Activated T-cell treated with anti-CD3 and anti-CD28 coated beads for 1 hour (primary cell): Measurements from ENCODE around the gene PCYT1A.

Experiments used
- DNase-seq: peaks from one replicate; pipeline ENCODE4 v3.0.0-alpha.2; 2020; ENCODE audit warnings: low read depth

The PCYT1A gene

DNA sequence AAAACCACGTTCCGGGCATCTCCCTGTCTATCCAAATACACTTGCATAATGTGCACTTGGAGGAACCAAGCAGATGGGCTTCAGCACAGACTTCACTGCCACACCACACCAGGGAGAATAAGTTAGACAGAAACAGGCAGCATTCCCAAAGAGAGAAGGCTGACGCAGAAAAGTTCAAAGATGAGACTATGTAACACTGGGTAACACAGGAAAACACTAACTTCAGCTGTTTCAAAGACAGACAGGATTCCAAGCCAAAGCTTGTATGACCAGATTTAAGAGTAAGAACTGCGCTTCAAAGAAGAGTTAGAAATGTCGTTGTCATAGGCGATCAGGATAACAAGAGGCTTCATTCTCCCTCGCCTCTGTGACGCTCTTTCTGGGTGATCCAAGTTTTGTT is 51.3 kb downstream of the PCYT1A start:
- no peak for DNase-seq

DNA sequence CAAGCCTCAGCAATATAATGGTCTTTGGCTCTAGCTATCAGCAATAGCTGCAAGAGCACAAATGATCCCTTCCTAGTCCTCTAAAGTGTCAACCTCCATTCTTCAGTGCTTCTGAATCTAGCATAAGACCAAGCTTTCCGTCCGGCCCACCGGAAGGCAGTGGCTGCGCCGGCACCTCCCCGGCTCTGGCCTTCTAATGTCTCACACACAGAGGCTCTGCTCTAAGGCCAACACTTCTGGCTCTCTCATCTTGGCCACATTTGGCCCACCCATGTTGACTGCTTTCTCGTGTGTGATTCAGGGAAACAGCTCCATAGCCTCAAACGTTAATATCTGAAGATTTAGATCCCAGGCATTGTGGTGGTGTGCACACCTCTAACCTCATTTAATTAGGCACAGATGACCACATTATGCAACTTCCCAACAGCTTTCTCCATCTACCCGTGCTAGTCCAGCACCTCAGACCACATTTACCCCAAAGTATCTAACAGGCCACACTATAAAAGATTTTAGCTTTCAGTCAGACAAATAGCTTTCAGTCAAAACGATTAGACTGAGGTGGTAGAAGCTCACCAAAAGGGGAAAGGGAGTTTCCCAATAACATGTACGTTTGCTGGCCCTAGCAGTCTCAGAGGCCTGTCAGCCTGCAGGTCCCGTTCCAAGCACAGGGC is 51.9 kb downstream of the PCYT1A start:
- no peak for DNase-seq

DNA sequence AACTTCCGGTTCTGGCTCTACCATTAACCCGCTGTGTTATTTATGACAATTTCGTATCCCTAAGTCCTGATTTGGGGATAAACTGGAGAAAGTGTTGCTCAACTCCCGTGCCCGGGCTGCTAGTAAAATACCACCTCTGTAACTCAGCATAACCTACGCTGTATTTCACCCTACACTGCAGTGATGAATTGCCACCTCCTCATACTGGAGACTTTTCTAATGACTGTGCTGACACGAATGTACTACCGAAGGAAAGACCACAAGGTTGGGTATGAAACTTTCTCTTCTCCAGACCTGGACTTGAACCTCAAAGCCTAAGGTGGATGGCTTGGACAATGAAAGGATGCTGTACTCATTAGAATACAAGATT is 54.7 kb downstream of the PCYT1A start:
- DNase-seq = no peak

DNA sequence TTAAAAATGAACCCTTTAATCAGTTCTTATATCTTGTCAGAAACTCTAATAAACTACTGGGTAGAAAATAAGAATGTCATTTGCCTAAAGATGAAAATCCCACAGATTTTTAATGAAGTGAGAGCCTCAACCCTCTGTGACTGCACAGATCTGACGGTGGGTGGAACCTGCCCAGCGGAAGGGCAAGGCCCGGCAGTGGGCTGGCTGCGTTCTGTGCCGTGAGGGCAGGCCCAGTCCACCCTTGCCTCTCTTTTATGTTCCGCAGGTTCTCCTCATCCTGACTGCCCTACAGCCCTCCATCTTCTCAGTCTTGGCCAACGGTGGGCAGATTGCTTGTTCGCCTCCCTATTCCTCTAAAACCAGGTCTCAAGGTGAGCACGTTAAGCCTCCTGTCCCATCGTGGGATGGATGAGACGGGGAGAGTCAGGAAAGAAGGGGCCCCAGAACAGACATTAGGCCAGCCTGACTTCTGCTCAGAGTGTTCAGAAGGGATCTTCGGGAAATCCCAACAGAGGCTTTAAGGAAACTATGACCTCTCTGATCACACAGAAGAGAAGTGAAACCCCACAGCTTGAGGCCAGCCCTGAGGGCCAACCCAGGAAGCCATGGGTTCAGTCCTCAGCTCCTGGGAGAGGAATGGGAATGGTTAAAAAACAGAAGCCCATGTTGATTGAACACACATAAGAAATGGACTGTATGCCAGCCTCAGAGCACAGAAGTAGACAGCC is 55.2 kb downstream of the PCYT1A start:
- DNase-seq = no peak

DNA sequence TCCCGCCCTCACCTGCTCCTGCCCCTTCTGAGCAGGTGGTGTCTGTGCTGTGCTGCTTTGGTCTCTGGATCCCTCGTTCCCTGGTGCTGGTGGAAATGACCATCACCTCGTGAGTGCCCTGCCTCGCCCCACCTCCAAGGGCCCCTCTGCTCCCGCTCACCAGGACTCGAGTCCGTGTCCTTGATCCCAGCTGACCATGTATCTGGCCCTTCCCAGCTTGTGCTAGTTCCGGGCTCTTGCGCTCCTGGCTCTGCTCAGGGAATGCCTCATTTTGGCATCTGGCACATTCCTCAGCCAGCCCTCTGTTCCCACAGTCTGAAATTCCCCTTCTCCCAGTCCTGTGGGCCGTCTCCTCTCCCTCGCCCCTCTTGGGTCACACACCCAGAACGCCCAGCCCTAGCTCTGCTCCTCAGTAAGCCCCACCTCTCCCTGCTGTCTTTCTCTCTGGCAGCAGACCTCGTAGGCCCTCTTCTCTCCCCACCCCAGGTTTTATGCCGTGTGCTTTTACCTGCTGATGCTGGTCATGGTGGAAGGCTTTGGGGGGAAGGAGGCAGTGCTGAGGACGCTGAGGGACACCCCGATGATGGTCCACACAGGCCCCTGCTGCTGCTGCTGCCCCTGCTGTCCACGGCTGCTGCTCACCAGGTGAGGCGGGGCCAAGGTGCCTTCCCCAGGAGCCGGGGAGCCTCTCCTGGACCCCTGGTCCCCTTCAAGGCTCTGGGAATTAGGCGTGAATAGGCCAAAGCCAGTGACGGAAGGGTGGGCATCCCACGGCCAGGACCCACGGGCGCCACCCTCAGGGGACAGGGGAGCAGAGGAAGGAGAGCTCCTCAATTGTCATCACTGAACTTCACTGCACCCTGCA is 59.7 kb downstream of the PCYT1A start:
- DNase-seq = no peak

DNA sequence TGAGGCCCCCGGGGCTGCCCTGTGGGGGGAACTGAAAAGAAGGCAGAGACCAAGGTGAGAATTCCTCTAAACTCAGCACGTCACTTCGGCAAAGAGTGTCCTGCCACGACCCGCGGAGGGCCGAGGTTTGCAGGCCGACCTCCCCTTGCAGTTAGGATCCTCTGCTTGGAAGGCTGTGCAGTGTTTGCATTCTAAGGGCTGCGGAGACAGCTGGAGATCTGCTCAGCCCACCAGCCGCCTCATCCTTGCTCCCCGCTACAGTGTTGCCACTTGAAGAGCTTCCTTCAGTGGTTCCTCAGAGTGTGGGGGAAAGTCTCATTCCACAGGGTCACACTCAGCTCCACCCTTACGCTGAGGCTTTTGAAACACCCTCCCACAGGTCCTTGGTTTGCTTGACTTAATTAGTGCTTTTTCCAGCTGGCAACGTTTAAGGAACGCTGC is 60.4 kb downstream of the PCYT1A start:
- DNase-seq = no peak

DNA sequence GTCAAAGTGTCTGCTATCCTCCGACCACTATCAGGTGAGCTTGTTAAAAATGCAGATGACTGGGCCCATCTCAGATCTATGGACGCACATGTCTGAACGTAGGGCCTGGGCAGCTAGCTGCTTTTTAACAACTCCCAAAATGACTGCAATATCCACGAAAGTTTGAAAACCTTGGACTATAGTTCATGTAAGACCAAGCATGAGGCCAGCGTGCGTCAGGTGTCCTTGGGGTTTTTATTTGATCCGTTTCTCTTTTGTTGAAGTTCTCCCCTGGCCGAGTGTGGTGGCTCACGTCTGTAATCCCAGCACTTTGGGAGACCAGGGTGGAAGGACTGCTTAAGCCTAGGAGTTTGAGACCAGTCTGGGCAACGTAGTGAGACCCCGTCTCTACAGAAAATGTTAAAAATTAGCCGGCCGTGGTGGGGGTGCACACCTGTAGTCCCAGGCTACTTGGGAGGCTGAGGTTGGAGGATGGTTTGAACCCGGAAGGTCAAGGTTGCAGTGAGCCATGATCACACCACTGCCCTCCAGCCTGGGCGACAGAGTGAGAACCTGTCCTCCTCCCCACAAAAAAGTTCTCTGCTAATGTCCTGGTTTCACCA is 61.7 kb downstream of the PCYT1A start:
- DNase-seq = no peak

DNA sequence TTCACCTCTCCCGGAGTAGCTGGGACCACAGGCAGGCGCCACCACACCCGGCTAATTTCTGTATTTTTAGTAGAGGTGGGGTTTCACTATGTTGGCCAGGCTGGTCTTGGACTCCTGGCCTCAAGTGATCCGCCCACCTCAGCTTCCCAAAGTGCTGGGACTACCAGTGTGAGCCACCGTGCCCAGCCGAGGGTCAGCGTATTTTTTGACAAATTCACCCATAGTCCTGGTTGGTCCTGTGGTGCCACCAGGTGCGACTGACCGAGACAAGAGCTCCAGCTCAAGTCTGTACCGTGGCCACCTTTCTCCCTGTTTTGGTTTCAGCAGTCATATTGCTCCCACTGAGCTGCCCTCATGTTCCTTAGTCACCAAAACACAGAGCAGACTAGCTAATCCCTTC is 62.4 kb downstream of the PCYT1A start:
- no peak for DNase-seq

DNA sequence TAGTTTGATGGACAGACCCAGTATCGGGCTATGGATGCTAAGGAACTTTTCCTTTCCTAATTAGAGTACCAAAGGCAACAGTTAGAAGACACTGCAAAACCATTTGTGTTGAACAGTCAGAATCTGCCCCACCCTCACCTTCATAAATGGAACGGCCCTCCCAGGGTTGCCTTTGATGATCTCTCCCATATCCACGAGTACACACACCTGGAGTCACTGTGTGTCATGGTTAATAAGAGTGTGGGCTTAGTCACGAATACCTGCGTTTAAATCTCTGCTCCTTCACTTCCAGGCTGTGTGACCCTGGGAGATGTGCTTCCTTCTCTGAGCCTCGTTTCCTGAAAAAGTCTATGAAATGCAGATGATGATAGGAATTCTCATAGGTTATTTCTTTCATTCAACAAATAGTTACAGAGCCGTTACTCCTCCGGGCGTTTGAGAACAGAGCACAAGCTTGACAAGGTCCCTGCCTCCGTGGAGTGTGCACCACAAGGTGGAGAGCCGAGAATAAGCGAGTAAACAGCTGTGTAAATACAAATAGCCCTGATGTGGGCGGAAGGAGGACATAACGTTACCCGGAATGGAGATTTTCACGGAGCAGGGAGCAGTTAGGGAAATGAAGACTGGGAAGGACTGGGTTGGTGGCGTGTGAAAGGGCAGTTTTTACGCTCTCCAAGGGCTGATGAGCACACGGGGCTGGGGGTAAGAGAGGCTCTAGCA is 64.5 kb downstream of the PCYT1A start:
- no peak for DNase-seq

DNA sequence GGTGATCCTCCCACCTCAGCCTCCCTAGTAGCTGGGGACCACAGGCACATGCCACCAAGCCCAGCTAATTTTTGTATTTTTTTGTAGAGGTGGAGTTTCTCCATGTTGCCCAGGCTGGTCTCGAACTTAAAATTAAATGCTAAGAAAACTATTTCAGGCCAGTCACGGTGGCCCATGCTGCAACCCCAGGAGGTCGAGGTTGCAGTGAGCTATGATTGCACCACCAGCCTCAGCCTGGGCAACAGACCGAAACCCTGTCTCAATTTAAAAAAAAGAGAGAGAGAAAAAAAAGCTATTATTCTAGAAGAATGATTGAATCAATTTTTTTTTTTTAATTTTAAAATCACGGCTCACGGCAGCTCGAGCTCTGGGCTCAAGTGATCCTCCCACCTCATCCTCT is 66.5 kb downstream of the PCYT1A start:
- DNase-seq = no peak

DNA sequence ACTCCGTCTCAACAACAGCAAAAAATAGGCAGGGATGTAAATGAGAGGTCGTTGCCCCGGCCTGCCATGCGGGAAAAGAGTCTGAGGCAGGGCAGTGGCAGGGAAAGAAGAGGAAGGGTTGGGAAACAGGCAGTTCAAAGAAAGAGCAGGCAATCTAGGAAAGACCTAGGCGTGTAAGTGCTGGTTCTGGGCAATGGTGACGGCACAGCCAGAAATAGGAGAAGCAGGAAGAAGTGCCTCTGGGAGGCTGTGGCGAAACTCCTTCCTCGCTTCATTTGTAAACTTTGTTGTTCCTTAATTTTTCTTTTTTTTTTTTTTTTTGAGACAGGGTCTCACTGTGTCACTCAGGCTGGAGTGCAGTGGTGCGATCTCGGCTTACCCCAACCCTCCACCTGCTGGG is 66.9 kb downstream of the PCYT1A start:
- no peak for DNase-seq

DNA sequence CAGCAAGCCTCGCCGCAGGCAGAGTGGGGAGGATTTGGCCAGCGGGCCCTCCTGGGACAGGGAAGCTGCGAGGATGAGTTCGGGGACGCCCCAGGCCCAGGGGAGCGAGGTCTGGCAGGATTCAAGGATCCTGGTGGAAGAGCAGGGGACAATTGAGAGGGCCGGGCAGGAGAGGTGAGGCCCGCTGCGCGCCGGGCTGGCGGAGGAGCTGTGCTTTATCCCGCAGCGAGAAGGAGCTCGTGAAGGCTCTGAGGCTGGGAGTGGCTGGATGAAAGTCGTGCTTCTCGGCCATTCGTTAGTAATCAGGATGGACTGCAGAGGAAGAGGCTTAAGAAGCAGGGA is 67.6 kb downstream of the PCYT1A start:
- no peak for DNase-seq

DNA sequence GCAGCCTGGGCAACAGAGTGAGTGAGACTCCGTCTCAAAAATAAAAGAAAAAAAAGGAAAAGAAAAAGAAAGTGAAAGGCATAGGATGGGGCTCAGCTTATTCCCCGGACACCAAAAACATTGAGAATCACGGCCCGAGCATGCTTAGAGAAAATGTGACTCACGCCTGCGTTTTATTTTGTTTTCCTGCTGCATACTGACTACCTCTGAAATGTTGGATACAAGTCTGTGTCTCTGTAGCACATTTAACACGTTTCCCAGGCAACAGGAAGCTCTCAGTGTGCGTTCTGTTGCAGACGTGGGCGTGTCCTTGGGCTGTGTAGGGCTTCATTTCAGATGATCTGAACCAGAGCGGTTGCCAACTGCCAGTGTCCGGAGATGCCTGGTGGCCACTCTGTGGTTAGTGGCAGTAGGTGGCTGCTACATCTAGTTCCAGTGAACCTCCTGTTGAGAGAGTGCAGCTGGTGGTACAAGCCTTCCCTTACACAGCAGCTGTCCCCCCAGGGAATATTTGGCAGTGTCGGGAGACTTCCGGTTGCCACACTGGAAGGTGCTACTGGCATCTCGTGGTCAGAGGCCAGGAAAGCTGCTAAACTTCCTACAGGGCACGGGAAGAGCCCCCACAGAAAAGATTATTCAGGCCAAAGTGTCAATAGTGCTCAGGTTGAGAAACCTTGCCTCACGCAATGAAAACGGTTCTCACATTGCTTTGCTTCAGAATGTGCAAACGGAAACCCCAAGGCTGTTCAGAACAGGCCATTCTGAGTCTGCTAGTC is 68.1 kb downstream of the PCYT1A start:
- DNase-seq = peak; percentile 50

DNA sequence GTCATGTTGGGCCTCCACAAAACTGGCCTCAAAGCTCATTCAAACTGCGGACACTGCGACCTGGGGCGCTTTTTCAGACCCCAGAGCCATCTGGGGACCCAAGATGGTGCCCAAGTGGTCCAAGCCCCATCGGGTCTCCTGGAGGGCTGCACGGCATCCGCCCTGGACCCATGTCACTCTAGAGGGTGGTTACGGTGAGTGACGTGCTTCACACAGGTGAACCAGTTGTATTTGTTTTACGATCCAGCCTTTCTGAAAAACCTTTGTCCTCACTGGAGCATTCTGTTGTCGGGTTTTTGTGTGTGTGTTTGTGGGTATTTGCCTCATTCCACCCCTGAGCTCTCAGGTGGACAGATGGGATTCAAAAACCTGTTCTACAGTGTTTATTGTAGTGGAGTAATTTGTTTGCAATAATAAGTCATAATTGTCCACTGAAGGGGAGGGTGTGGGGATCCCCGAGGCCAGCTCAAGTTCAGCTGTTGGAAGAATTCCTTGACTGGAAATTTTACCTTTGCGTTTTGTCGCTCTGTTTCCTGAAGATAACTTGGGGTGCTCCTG is 69.3 kb downstream of the PCYT1A start:
- DNase-seq = no peak

DNA sequence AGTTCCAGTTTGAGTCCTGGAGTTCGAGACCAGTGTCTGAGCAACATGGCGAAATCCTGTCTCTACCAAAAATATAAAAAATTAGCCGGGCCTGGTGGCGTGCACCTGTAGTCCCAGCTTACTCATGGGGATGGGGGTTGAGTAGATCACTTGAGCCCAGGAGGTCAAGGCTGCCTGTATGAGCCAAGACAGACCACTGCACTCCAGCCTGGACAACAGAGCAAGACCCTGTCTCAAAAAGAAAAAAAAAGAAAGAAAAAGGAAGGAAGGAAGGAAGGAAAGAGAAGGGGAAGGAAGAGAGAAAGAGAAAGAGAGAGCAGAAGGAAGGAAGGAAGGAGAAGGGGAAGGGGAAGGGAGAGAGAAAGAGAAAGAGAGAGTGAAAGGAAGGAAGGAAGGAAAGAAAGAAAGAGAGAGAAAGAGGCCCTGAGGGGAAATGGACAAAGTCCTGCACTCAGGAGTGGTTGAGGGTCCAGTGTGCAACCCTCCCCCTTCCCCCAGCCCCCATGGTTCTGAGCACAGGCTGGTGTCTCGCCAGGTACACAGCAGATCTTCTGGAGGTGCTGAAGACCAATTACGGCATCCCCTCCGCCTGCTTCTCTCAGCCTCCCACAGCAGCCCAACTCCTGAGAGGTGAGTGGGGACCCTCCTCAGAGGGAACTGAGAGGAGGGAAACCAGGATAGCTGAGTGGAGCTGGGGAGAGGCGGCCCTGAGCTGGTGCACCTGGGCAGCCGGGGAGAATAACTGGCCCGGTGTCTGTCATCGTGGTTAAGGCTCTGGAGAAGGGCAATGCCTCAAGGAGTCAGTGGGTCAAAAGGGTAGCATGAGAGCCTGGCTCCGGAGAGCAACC is 70.0 kb downstream of the PCYT1A start:
- no peak for DNase-seq

DNA sequence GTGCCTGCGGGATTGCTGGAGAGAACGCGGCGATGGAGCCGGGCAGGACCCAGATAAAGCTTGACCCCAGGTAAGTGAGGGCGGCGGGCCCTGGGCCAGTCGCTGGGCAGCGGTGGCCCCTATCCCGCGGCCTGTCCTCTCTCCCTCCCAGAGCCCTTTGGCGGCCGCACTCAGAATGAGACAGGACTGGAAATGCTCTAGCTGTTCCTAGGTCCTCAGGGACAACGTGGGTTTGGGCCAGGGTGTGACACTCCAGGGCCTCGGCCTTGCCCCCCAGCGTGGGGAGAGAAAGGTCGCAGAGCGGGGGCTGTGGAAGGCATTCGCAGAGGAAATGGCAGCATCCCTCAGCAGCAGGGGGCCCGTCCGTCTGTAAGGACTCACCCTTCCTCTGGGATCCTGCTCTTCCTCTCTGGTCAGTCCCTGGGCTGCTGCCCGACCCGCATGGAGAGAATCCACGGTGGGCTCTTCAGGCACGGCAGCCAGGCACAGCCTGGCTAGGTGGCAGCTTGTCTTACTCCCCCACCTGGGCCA is 70.8 kb downstream of the PCYT1A start:
- no peak for DNase-seq

DNA sequence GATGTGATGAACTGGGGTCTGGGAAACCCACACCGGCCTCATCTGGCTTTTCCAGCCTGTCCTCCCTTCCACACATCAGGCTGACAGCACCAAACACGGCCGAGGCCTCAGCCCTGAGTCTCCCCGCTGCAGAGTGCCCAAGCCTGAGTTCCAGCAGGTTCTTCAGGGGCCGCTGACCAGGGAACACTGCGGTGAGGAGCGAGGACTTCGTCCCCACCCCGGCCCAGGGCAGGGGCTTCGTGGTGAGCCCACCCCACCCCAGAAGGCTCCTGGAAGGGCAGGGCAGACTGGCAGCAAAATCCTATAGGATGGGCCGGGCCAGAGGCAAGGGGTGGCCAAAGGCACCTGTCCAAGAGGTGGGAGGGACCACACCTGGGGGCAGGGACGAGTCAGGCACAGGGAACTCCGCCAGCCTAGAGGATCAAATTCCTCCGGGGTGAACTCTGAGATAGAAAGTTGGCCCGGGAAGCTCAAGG is 71.4 kb downstream of the PCYT1A start, which contains the start of gene SLC51A:
Gene SLC51A, plus strand, starts transcription at position 446 of the 476 bp plus-strand sequence. CDS start 179 bp downstream, outside the sequence.
- DNase-seq = no peak

DNA sequence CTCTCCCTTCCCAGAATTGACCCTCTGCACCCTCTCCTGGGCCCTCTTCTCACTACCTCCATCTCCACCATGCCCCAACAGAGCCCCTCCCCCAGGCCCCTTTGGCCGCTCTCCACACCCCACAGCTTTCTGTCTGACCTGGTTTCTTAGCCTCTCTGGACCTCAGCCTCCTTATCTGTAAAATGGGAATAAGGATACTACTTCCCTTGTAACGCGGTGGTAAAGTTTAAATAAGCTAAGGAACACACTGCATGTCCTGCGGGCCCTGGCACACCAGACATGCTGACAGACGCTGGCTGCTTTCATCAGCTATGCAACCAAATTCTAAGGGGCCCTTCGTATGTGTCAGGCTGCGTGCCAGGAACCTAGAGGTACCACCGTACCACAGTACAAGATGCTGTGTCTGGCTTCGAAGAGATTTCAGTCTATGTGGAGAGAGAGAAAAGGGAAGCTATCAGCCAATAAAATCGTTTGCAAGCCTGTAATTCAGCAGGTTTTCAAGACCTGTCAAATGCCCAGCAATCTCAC is 72.0 kb downstream of the PCYT1A start:
- no peak for DNase-seq

DNA sequence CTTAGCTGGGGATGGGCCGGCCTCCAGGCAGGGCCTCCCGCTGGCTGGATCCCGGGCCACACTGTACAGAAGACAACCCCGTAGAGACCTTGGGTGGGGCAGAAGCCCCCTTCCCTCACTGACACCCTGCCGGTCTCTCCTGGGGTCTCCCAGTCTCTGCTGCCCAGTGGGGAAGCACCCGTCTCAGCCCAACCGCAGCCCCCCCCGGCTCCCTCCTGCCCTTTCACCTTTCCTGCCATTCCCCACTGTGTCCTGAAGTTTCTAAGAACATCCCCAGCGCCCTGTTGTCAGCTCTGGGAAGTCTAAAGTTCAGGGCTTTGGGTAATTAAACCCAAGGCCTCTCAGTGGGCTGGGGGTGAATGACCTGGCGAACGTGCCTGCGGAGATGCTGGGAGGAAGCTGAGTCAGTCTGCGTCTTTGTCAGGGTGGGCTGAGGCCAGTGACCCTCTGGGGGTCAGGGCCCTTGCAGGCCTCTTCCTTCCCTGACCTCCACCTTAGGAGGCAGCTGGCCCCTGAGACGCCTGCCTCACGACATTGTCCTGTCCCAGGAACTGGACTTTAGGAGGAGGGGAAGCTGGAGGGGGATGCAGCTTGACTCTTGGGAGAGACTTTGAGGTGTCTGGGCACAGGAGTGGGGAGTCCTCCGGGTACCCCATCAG is 72.6 kb downstream of the PCYT1A start:
- DNase-seq = no peak
